Glutamatergic neuron (in vitro differentiated cells): ENCODE data around the gene HERC4. TPM values are rescaled to one million over a fixed set of nuclear protein-coding genes. Genes with fewer than 3 reads are reported as not detected.

Experiments
- DNase-seq: peaks from one replicate; pipeline ENCODE4 v3.0.0; 2022
- H3K27ac Mint-ChIP-seq: one replicate; pipeline ENCODE4 v1.8.0; 2020; ENCODE audit warnings: mild to moderate bottlenecking, mixed read lengths, inconsistent platforms; ENCODE audit not compliant: unreplicated experiment
- H3K27me3 Mint-ChIP-seq: one replicate; pipeline ENCODE4 v1.8.0; 2020; ENCODE audit warnings: mild to moderate bottlenecking, moderate library complexity, mixed read lengths, inconsistent platforms; ENCODE audit not compliant: unreplicated experiment
- H3K36me3 Mint-ChIP-seq: one replicate; pipeline ENCODE4 v1.8.0; 2020; ENCODE audit warnings: mild to moderate bottlenecking, mixed read lengths, inconsistent platforms; ENCODE audit not compliant: unreplicated experiment
- H3K4me1 Mint-ChIP-seq: one replicate; pipeline ENCODE4 v1.8.0; 2020; ENCODE audit warnings: mild to moderate bottlenecking, low read depth, mixed read lengths, inconsistent platforms; ENCODE audit not compliant: unreplicated experiment
- H3K4me3 Mint-ChIP-seq: one replicate; pipeline ENCODE4 v1.8.0; 2020; ENCODE audit warnings: mild to moderate bottlenecking, mixed read lengths, inconsistent platforms; ENCODE audit not compliant: unreplicated experiment
- H3K9me3 Mint-ChIP-seq: one replicate; pipeline ENCODE4 v1.8.0; 2020; ENCODE audit warnings: mild to moderate bottlenecking, moderate library complexity, mixed read lengths, inconsistent platforms; ENCODE audit not compliant: unreplicated experiment
- total RNA-seq: library from RNA; stranded (reverse); fragmentation: NEBNext Ultra II Directional; extraction: Animal tissue kit (Norgen Biotek cat#: 25700); gene quantifications from one replicate; pipeline ENCODE4 v1.2.1, GENCODE V29; 2021; ENCODE audit not compliant: unreplicated experiment
- TF ChIP-seq, protein P1 (sequence below): fragments of 200-600 bp; sonication (generic); IDR thresholded peaks from one replicate; pipeline ENCODE4 v1.5.0; 2021; ENCODE audit not compliant: partially characterized antibody, unreplicated experiment

Gene HERC4
- total RNA-seq, 1 donor from 2014 or later: 39.5 TPM

DNA sequence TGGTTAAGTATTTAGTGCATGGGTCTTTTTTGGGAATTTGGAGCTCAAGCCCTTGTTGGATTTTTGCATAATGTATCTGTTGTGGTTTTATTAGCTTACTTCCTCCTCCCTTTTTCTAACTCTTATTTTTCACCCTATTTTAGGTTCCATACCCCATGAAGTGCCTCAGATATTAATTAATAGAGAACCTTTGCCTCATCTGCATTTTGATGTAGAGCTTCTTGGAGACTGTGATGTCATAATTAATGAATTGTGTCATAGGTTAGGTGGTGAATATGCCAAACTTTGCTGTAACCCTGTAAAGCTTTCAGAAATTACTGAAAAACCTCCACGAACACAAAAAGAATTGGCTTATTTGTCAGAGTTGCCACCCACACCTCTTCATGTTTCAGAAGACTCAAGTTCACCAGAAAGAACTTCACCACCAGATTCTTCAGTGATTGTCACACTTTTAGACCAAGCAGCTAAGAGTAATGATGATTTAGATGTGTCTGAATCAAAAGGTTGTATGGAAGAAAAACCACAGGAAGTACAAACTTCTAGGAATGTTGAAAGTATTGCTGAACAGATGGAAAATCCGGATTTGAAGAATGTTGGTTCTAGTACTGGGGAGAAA lies 162.6 kb downstream of the HERC4 start:
- peaks cover 1% of the 10 kb centered on the region for H3K9me3 Mint-ChIP-seq
- H3K27me3 Mint-ChIP-seq: no peaks in the 10 kb centered on the region
- no peaks in the 10 kb centered on the region for H3K4me1 Mint-ChIP-seq
- no peak overlapping the region for H3K27ac Mint-ChIP-seq
- TF ChIP-seq, protein P1, sequence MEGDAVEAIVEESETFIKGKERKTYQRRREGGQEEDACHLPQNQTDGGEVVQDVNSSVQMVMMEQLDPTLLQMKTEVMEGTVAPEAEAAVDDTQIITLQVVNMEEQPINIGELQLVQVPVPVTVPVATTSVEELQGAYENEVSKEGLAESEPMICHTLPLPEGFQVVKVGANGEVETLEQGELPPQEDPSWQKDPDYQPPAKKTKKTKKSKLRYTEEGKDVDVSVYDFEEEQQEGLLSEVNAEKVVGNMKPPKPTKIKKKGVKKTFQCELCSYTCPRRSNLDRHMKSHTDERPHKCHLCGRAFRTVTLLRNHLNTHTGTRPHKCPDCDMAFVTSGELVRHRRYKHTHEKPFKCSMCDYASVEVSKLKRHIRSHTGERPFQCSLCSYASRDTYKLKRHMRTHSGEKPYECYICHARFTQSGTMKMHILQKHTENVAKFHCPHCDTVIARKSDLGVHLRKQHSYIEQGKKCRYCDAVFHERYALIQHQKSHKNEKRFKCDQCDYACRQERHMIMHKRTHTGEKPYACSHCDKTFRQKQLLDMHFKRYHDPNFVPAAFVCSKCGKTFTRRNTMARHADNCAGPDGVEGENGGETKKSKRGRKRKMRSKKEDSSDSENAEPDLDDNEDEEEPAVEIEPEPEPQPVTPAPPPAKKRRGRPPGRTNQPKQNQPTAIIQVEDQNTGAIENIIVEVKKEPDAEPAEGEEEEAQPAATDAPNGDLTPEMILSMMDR: no peak
- DNase-seq: no peak
- H3K36me3 Mint-ChIP-seq: peaks cover 4% of the 10 kb centered on the region
- no peak overlapping the region for H3K4me3 Mint-ChIP-seq

DNA sequence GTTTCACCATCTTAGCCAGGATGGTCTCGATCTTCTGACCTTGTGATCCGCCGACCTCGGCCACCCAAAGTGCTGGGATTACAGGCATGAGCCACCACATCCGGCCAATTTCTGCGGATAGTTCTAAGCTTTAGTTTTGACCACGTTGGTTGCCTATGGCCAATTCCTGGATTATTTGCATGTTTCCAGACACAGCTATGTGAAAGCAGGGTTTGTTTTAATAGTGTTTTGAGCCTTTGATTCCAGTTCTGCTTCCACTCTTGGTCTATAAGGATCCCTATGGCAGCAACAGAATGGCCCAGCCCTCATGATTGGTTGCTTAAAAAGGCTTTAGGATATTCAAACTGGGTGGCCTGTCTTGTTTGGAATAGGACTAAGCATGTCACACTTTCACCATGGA lies 171.5 kb downstream of the HERC4 start:
- H3K4me3 Mint-ChIP-seq: no peak overlapping the region

DNA sequence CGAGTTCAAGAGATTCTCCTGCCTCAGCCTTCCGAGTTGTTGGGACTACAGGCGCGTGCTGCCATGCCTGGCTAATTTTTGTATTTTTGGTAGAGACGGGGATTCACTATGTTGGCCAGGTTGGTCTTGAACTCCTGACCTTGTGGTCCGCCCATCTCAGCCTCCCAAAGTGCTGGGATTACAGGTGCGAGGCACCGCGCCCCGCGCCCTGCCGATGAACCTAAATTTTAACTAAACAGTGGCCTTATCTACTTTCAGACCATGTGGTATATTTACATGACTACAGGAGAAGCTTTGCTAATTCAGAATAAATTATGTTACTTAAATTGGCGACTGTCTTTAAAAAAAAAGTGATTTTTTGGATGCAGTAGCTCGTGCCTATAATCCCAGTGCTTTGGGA lies 181.4 kb downstream of the HERC4 start:
- Mint-ChIP-seq H3K4me1 (no peaks in the 10 kb centered on the region), H3K36me3 (no peaks in the 10 kb centered on the region), H3K4me3 (no peak overlapping the region), H3K27me3 (no peaks in the 10 kb centered on the region), H3K27ac (no peak overlapping the region), H3K9me3 (no peaks in the 10 kb centered on the region)
- no peak for DNase-seq
- TF ChIP-seq, protein P1: no peak

More for the DNA sequence above, 171.5 kb downstream of the HERC4 start:
- H3K4me1 Mint-ChIP-seq: no peaks in the 10 kb centered on the region
- DNase-seq: no peak
- TF ChIP-seq, protein P1: no peak
- no peak overlapping the region for H3K27ac Mint-ChIP-seq
- no peaks in the 10 kb centered on the region for H3K9me3 Mint-ChIP-seq
- no peaks in the 10 kb centered on the region for H3K27me3 Mint-ChIP-seq
- no peaks in the 10 kb centered on the region for H3K36me3 Mint-ChIP-seq

DNA sequence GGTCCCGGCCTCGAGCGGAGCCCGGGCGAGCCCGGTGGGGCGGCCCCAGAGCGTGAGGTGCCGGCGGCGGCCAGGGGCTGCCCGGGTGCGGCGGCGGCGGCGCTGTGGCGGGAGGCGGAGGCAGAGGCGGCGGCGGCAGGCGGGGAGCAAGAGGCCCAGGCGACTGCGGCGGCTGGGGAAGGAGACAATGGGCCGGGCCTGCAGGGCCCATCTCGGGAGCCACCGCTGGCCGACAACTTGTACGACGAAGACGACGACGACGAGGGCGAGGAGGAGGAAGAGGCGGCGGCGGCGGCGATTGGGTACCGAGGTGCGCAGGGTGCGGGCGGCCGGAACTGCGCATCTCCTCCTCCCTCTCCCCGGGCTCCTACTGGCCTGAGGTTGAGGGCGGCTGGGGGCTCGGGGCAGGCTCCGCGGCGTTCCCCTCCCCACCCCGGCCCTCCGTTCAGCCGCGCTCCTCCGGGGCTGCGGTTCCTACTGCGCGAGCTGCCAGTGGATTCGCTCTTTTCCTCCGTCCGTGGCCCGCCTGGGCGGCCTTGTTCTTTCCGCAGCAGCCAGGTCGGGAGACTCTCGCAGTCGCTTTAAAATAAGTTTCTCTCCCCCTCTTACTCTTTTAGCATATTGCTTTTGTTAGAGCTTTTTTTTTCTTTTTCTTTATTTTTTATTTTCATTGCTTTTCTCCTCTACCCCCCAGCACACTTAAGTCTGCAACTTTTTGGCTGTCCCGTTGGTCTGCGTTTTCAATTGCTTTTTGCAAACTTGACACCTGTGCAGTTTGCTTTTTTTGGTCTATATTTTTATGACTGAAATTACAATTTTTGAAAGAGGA lies 190.0 kb downstream of the HERC4 start:
- peak overlapping the region; percentile 88 for H3K27ac Mint-ChIP-seq
- H3K9me3 Mint-ChIP-seq: peaks cover 12% of the 10 kb centered on the region
- peak; percentile 80 for DNase-seq
- peaks cover 4% of the 10 kb centered on the region for H3K36me3 Mint-ChIP-seq
- peak overlapping the region; percentile 97 for H3K4me3 Mint-ChIP-seq
- TF ChIP-seq, protein P1: no peak
- peaks cover 5% of the 10 kb centered on the region for H3K27me3 Mint-ChIP-seq
- peaks cover 5% of the 10 kb centered on the region for H3K4me1 Mint-ChIP-seq

DNA sequence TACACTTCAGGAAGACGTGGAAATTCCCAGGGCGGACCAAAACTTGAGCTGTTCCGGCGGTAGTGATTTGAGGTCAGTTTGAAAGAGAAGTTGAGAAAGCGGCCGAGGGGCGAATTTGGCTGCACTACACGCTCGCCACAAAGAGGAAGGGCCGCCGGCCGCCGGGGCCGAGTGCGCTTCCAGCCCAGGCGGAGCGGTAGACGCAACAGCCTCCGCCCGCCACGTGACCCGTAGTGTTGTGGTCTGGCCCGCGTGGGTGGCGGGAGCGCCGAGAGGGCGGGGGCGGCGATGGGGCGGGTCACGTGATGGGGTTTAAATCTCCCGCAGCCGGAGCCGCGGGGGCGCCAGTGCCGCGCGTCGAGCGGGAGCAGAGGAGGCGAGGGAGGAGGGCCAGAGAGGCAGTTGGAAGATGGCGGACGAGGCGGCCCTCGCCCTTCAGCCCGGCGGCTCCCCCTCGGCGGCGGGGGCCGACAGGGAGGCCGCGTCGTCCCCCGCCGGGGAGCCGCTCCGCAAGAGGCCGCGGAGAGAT lies 190.7 kb downstream of the HERC4 start, which contains the start of gene SIRT1:
SIRT1 (plus strand) TSS at position 344 of the 529 bp plus-strand sequence; CDS start at position 410, 66 bp downstream.
- H3K36me3 Mint-ChIP-seq: peaks cover 4% of the 10 kb centered on the region
- H3K27ac Mint-ChIP-seq: peak within 1 kb of the TSS; percentile 95
- peaks cover 5% of the 10 kb centered on the region for H3K27me3 Mint-ChIP-seq
- H3K4me1 Mint-ChIP-seq: peaks cover 5% of the 10 kb centered on the region
- H3K9me3 Mint-ChIP-seq: peaks cover 12% of the 10 kb centered on the region
- TF ChIP-seq, protein P1: no peak
- peak; percentile 99 for DNase-seq
- peak within 1 kb of the TSS; percentile 97 for H3K4me3 Mint-ChIP-seq
